HCT116 (cell line): ENCODE data around the gene GSTO2.

Experiments
- CEBPB ChIP-seq: IDR thresholded peaks from 2 replicates; pipeline ENCODE4 v1.6.1; 2012; ENCODE audit warnings: low read depth
- EZH2 ChIP-seq: fragments of 200-600 bp; sonication (generic); IDR thresholded peaks from 2 replicates; pipeline ENCODE4 v1.6.1; 2017; ENCODE audit warnings: antibody characterized with exemption, mixed run types
- JUND ChIP-seq: IDR thresholded peaks from 2 replicates; pipeline ENCODE4 v1.6.1; 2012
- MAX ChIP-seq: IDR thresholded peaks from 2 replicates; pipeline ENCODE4 v1.6.1; 2012
- POLR2A ChIP-seq: IDR thresholded peaks from 2 replicates; pipeline ENCODE4 v1.7.0; 2011; ENCODE audit warnings: borderline replicate concordance; ENCODE audit not compliant: insufficient read depth, insufficient read length; ENCODE audit errors: extremely low read depth
- POLR2AphosphoS5 ChIP-seq: IDR thresholded peaks from 2 replicates; pipeline ENCODE4 v1.6.1; 2011; ENCODE audit warnings: mild to moderate bottlenecking, low read depth, low read length, moderate library complexity
- REST ChIP-seq: IDR thresholded peaks from 2 replicates; pipeline ENCODE4 v1.6.1; 2012; ENCODE audit warnings: low read depth
- SIN3A ChIP-seq: IDR thresholded peaks from 2 replicates; pipeline ENCODE4 v1.6.1; 2012; ENCODE audit warnings: low read depth
- SP1 ChIP-seq: IDR thresholded peaks from 2 replicates; pipeline ENCODE4 v1.6.1; 2012; ENCODE audit warnings: low read depth
- TCF7L2 ChIP-seq: IDR thresholded peaks from 2 replicates; pipeline ENCODE4 v1.7.0; 2011; ENCODE audit warnings: borderline replicate concordance, inconsistent platforms; ENCODE audit not compliant: insufficient read depth, insufficient read length; ENCODE audit errors: extremely low read depth
- YY1 ChIP-seq: IDR thresholded peaks from 2 replicates; pipeline ENCODE4 v1.6.1; 2011; ENCODE audit warnings: low read length, low read depth, moderate library complexity, mild to moderate bottlenecking; ENCODE audit not compliant: insufficient replicate concordance; ENCODE audit errors: extremely low read depth
- ZNF274 ChIP-seq: fragments of 200-500 bp; sonication (Bioruptor generic); IDR thresholded peaks from 2 replicates; pipeline ENCODE4 v1.6.1; 2014; ENCODE audit warnings: mild to moderate bottlenecking, low read depth, low read length, inconsistent platforms
- TF ChIP-seq, protein P1 (sequence below), 3 experiments: fragments of 200-600 bp in 1 of 3; sonication (generic) in 1 of 3; IDR thresholded peaks in 2 of 3; conservative IDR thresholded peaks in 1 of 3; 2 replicates each; pipeline ENCODE4 v1.5.1; 2012 to 2017; ENCODE audit warnings: low read depth in 2 of 3, low read length in 2 of 3, antibody characterized with exemption in 1 of 3, borderline replicate concordance in 1 of 3, control low read depth in 1 of 3, mild to moderate bottlenecking in 1 of 3, mixed read lengths in 1 of 3, mixed run types in 1 of 3, moderate library complexity in 1 of 3; ENCODE audit not compliant: insufficient read depth in 1 of 3

GRCh38 chr10:104288355-104288754 is 19.4 kb downstream of the GSTO2 start:
- TF ChIP-seq EZH2 (no peak), POLR2AphosphoS5 (no peak), POLR2A (no peak), TCF7L2 (no peak), YY1 (no peak), SIN3A (no peak), CEBPB (no peak), SP1 (no peak), MAX (no peak), REST (no peak), JUND (no peak), ZNF274 (no peak)
- TF ChIP-seq, protein P1, sequence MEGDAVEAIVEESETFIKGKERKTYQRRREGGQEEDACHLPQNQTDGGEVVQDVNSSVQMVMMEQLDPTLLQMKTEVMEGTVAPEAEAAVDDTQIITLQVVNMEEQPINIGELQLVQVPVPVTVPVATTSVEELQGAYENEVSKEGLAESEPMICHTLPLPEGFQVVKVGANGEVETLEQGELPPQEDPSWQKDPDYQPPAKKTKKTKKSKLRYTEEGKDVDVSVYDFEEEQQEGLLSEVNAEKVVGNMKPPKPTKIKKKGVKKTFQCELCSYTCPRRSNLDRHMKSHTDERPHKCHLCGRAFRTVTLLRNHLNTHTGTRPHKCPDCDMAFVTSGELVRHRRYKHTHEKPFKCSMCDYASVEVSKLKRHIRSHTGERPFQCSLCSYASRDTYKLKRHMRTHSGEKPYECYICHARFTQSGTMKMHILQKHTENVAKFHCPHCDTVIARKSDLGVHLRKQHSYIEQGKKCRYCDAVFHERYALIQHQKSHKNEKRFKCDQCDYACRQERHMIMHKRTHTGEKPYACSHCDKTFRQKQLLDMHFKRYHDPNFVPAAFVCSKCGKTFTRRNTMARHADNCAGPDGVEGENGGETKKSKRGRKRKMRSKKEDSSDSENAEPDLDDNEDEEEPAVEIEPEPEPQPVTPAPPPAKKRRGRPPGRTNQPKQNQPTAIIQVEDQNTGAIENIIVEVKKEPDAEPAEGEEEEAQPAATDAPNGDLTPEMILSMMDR (IDR thresholded peaks at IDR 0.05 in 2 of 3, conservative IDR thresholded peaks at IDR 0.05 in 1 of 3; ENCODE audit: borderline replicate concordance in 1 of 3, insufficient read depth in 1 of 3, low read depth in 2 of 3, low read length in 2 of 3), result no peak
